PC-3 (cell line): Measurements from ENCODE around the gene CDRT4. TPM values are rescaled to one million over a fixed set of nuclear protein-coding genes. Genes with fewer than 3 reads are reported as not detected.

Source experiments
- ATAC-seq: fragments of 200-7000 bp; cut with Tn5 transposase; 2 replicates; pipeline ENCODE4 v1.9.1; 2020; ENCODE audit warnings: mild to moderate bottlenecking, moderate library complexity
- BruUV-seq: library from RNA; stranded (reverse); fragments of 400-500 nt; replicated peaks from 2 replicates; lab custom pipeline; 2021; lab: Mats Ljungman, UMichigan
- CTCF ChIA-PET: fragments of 300-600 bp; sonication (Branson Sonifier 250); formaldehyde crosslinking; loops from one replicate; lab custom pipeline; 2022; ENCODE audit warnings: antibody characterized with exemption; lab: Charles Lee
- POLR2A ChIA-PET: fragments of 300-600 bp; sonication (Branson Sonifier 250); formaldehyde crosslinking; loops from one replicate; lab custom pipeline; 2022; ENCODE audit warnings: antibody characterized with exemption; ENCODE audit not compliant: unreplicated experiment; lab: Charles Lee
- DNase-seq: peaks from one replicate; pipeline ENCODE4 v3.0.0-alpha.2; 2015
- H2AFZ ChIP-seq: fragments of 300-600 bp; sonication (generic); 2 replicates; pipeline ENCODE4 v1.6.0; 2016; ENCODE audit warnings: antibody characterized with exemption, low read length
- H3F3A ChIP-seq: fragments of 300-600 bp; sonication (generic); one replicate; pipeline ENCODE4 v1.6.0; 2017; ENCODE audit warnings: antibody characterized with exemption, low read length, control low read depth, mild to moderate bottlenecking; ENCODE audit not compliant: unreplicated experiment
- H3K27ac ChIP-seq: fragments of 300-600 bp; sonication (generic); 2 replicates; pipeline ENCODE4 v1.5.1; 2016; ENCODE audit warnings: mild to moderate bottlenecking, low read length
- H3K27me3 ChIP-seq: fragments of 300-600 bp; sonication (generic); 2 replicates; pipeline ENCODE4 v1.6.1; 2016; ENCODE audit warnings: low read length, mixed read lengths
- H3K36me3 ChIP-seq: fragments of 300-600 bp; sonication (generic); 2 replicates; pipeline ENCODE4 v1.6.1; 2016; ENCODE audit warnings: low read depth, mixed run types, low read length, mixed read lengths
- H3K4me1 ChIP-seq: fragments of 300-600 bp; sonication (generic); 2 replicates; pipeline ENCODE4 v1.5.1; 2016; ENCODE audit warnings: low read length; ENCODE audit not compliant: insufficient read depth
- H3K4me2 ChIP-seq: fragments of 300-600 bp; sonication (generic); 2 replicates; pipeline ENCODE4 v1.6.0; 2016; ENCODE audit warnings: low read length
- H3K4me3 ChIP-seq: fragments of 300-600 bp; sonication (generic); 2 replicates; pipeline ENCODE4 v1.5.1; 2016; ENCODE audit warnings: mild to moderate bottlenecking, low read length, mixed read lengths
- H3K79me2 ChIP-seq: fragments of 300-600 bp; sonication (generic); 2 replicates; pipeline ENCODE4 v1.6.1; 2017; ENCODE audit warnings: low read length, mixed read lengths
- H3K9ac ChIP-seq: fragments of 300-600 bp; sonication (generic); 2 replicates; pipeline ENCODE4 v1.6.0; 2016; ENCODE audit warnings: mild to moderate bottlenecking, low read length
- H3K9me2 ChIP-seq: fragments of 300-600 bp; sonication (generic); replicated peaks from 2 replicates; pipeline ENCODE4 v1.6.1; 2016; ENCODE audit warnings: mixed run types, low read length, mixed read lengths
- H3K9me3 ChIP-seq: fragments of 300-600 bp; sonication (generic); 2 replicates; pipeline ENCODE4 v1.6.1; 2016; ENCODE audit warnings: low read length, mixed read lengths
- H4K20me1 ChIP-seq: fragments of 300-600 bp; sonication (generic); 2 replicates; pipeline ENCODE4 v1.6.1; 2016; ENCODE audit warnings: low read length, mixed read lengths
- CTCF ChIP-seq: fragments of 300-600 bp; sonication (generic); conservative IDR thresholded peaks from 2 replicates; pipeline ENCODE4 v1.5.1; 2017; ENCODE audit warnings: antibody characterized with exemption, low read depth, mild to moderate bottlenecking, low read length
- EZH2 ChIP-seq: fragments of 300-600 bp; sonication (generic); IDR thresholded peaks from one replicate; pipeline ENCODE4 v1.6.1; 2017; ENCODE audit warnings: antibody characterized with exemption, mild to moderate bottlenecking, low read length; ENCODE audit not compliant: unreplicated experiment
- EZH2phosphoT487 ChIP-seq: fragments of 300-600 bp; sonication (generic); IDR thresholded peaks from 2 replicates; pipeline ENCODE4 v1.6.1; 2018; ENCODE audit warnings: mild to moderate bottlenecking, antibody characterized with exemption, low read length, borderline replicate concordance
- intact Hi-C: fragments of 100-400 bp; cut with micrococcal nuclease; formaldehyde crosslinking; loops from 2 replicates; pipeline ENCODE4 v1.9.0; 2023
- total RNA-seq: library from RNA; depleted of rRNA; stranded (reverse); fragments of >200 nt; gene quantifications from 2 replicates; pipeline ENCODE4 v1.2.3, GENCODE V29; 2014

The CDRT4 gene
- total RNA-seq, 1 experiment from 2014 or later, result 5.0 TPM

GRCh38 chr17:15503731-15504130 lies 36.3 kb upstream of the CDRT4 start:
- POLR2A ChIA-PET, result no interaction called here
- ATAC-seq, result no peak
- CTCF ChIA-PET, result no interaction called here
- Histone ChIP-seq H3K9ac (no peak overlapping the region), H3K27me3 (no peaks in the 10 kb centered on the region), H3F3A (no peaks in the 10 kb centered on the region), H4K20me1 (no peaks in the 10 kb centered on the region), H3K9me2 (no peaks in the 10 kb centered on the region), H3K9me3 (no peaks in the 10 kb centered on the region), H3K79me2 (no peaks in the 10 kb centered on the region), H3K27ac (no peak overlapping the region), H3K36me3 (peaks cover 5% of the 10 kb centered on the region; the same call in 1 of the 2 replicates), H3K4me3 (no peak overlapping the region), H3K4me1 (peaks cover 8% of the 10 kb centered on the region), H3K4me2 (no peak overlapping the region), H2AFZ (no peak overlapping the region)
- DNase-seq, result no peak
- intact Hi-C loops, result loop anchor here (1.0 to 5.0 kb wide), 3 partner anchors 106 to 246 kb away; no protein-coding TSS in a partner anchor
- TF ChIP-seq EZH2phosphoT487 (no peak), CTCF (no peak), EZH2 (no peak)
- BruUV-seq, result no TSS peak

GRCh38 chr17:15502369-15503112 lies 35.1 kb upstream of the CDRT4 start:
- H3K4me1 ChIP-seq, result peaks cover 8% of the 10 kb centered on the region
- H3K27me3 ChIP-seq, result no peaks in the 10 kb centered on the region
- H4K20me1 ChIP-seq, result no peaks in the 10 kb centered on the region
- H3K9me2 ChIP-seq, result no peaks in the 10 kb centered on the region
- no peak overlapping the region for H3K4me3 ChIP-seq
- no peaks in the 10 kb centered on the region for H3F3A ChIP-seq
- ChIA-PET POLR2A (interaction anchor here (0.6 kb wide), 3 partner anchors 163 to 240 kb away, joined by 3 to 5 read pairs (median 3); no protein-coding TSS in a partner anchor), CTCF (interaction anchor here (0.6 to 1.2 kb wide), 9 partner anchors 12 to 254 kb away, joined by 3 to 15 read pairs (median 5); no protein-coding TSS in a partner anchor)
- TF ChIP-seq EZH2phosphoT487, result no peak
- TF ChIP-seq EZH2, result no peak
- peak; percentile 99 for TF ChIP-seq CTCF
- H3K9ac ChIP-seq, result peak overlapping the region; percentile 36
- peak; percentile 95 for ATAC-seq
- H3K79me2 ChIP-seq, result no peaks in the 10 kb centered on the region
- peaks cover 5% of the 10 kb centered on the region; the same call in 1 of the 2 replicates for H3K36me3 ChIP-seq
- peak overlapping the region; percentile 35 for H3K27ac ChIP-seq
- intact Hi-C loops, result loop anchor here (1.0 to 5.0 kb wide), 3 partner anchors 105 to 245 kb away; no protein-coding TSS in a partner anchor
- no TSS peak for BruUV-seq
- H3K9me3 ChIP-seq, result no peaks in the 10 kb centered on the region
- H3K4me2 ChIP-seq, result peak overlapping the region; percentile 49
- peak overlapping the region; percentile 68 for H2AFZ ChIP-seq
- DNase-seq, result peak; percentile 93
